Measurements from ENCODE around the gene OR4Q2. TPM values are rescaled to one million over a fixed set of nuclear protein-coding genes. Genes with fewer than 3 reads are reported as not detected.
"Not testable (repeated sequence)": the region's sequence is repeated elsewhere in the genome, so short reads cannot be mapped to it uniquely, and the experiment has no call there.

OR4Q2 gene
- not detected in 2 replicates for total RNA-seq

GRCh38 chr14:20001863-20002262 lies at the start of gene OR4Q2:
TSS of gene OR4Q2 (plus strand) at chr14:20002163.
- no peak for TF ChIP-seq CTCF (IDR thresholded peaks at IDR 0.05; ENCODE audit: insufficient read depth, low read depth, low read length)
- H3K4me3 ChIP-seq (ENCODE audit: low read depth, low read length) = no peak within 1 kb of the TSS
- DNase-seq (ENCODE audit: low read depth) = no peak

- not testable (repeated sequence) for H3K4me3 ChIP-seq (ENCODE audit: low read depth, low read length); DNase-seq (ENCODE audit: low read depth)
These were observed 32.2 kb upstream of the OR4Q2 start for GRCh38 chr14:19969735-19970134.

- no peak overlapping the region for H3K4me3 ChIP-seq (ENCODE audit: low read depth, low read length)
- DNase-seq (ENCODE audit: low read depth) = no peak
- TF ChIP-seq CTCF (IDR thresholded peaks at IDR 0.05; ENCODE audit: insufficient read depth, low read depth, low read length) = no peak
These were observed 27.1 kb upstream of the OR4Q2 start for GRCh38 chr14:19974844-19975243.

- no peak for DNase-seq (ENCODE audit: low read depth)
- no peak for TF ChIP-seq CTCF (IDR thresholded peaks at IDR 0.05; ENCODE audit: insufficient read depth, low read depth, low read length)
- H3K4me3 ChIP-seq (ENCODE audit: low read depth, low read length) = no peak within 1 kb of the TSS
These were observed 26.7 kb upstream of the OR4Q2 start, which contains the start of gene OR4K15 for GRCh38 chr14:19975291-19975690. TSS of gene OR4K15 (plus strand) at chr14:19975591. CDS start at chr14:19975591, 0 bp downstream.

GRCh38 chr14:19993438-19993837 lies 8.5 kb upstream of the OR4Q2 start:
- H3K4me3 ChIP-seq (ENCODE audit: low read depth, low read length) = no peak overlapping the region
- TF ChIP-seq CTCF (IDR thresholded peaks at IDR 0.05; ENCODE audit: insufficient read depth, low read depth, low read length) = no peak

GRCh38 chr14:20002319-20002718 lies 356 bp downstream of the OR4Q2 start:
- no peak overlapping the region for H3K4me3 ChIP-seq (ENCODE audit: low read depth, low read length)
- TF ChIP-seq CTCF (IDR thresholded peaks at IDR 0.05; ENCODE audit: insufficient read depth, low read depth, low read length) = no peak
- DNase-seq (ENCODE audit: low read depth) = no peak

More at GRCh38 chr14:19993438-19993837, 8.5 kb upstream of the OR4Q2 start:
- DNase-seq (ENCODE audit: low read depth) = no peak

GRCh38 chr14:20008156-20008555 lies 6.2 kb downstream of the OR4Q2 start:
- no peak for TF ChIP-seq CTCF (IDR thresholded peaks at IDR 0.05; ENCODE audit: insufficient read depth, low read depth, low read length)
- H3K4me3 ChIP-seq (ENCODE audit: low read depth, low read length) = no peak overlapping the region
- DNase-seq (ENCODE audit: low read depth) = no peak
